ENCODE results near the gene GTF3C2.
"Not testable (repeated sequence)": the region's sequence is repeated elsewhere in the genome, so short reads cannot be mapped to it uniquely, and the experiment has no call there.

GTF3C2 gene

DNA sequence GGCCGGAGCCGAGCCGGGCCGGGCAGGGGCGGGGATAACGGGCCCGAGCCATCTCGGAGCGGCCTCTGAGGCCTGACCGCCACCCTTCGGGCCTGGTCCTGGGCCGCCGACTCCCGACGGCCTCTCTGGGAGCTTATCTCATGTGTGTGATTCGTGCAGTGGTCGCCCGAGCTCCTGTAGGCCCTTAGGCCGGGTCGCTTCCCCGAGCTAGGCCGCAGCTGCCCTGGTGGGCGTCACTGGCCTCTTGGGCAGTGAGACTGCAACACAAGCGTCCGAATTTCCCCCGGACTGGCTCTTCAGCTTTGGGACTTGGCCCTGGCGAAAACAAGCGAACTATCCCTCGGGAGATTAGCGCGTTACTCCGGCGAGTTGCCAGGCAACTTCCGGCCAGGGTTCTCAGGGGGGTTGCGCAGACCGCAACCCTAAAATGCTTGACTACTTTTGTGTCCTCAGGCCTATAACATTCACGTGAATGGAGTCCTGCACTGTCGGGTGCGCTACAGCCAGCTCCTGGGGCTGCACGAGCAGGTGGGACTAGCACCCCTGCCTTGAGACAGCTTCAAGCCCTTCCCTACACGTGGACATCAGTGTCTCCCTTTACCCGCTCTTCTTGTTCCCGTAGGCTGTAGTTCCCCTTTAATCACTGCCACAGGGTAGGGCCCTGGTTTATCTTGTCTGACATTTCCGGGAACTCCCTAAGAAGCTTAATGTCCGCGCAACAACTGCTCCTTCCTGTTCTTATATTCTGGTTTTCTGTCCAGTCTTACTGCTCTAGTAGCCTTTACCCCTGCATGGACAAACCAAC lies 14.5 kb upstream of the GTF3C2 start:
- no peak for DNase-seq (ENCODE audit: low read depth)

- peak; percentile 96 for DNase-seq (ENCODE audit: low read depth)
Measured at GRCh38 chr2:27370026-27370815, 13.7 kb upstream of the GTF3C2 start, which contains the start of the genes EIF2B4 and SNX17. Gene EIF2B4 (minus strand): TSS chr2:27370338. CDS start chr2:27370314, 24 bp downstream. Gene SNX17 (plus strand): TSS chr2:27370616. CDS start chr2:27370744, 128 bp downstream.

DNA sequence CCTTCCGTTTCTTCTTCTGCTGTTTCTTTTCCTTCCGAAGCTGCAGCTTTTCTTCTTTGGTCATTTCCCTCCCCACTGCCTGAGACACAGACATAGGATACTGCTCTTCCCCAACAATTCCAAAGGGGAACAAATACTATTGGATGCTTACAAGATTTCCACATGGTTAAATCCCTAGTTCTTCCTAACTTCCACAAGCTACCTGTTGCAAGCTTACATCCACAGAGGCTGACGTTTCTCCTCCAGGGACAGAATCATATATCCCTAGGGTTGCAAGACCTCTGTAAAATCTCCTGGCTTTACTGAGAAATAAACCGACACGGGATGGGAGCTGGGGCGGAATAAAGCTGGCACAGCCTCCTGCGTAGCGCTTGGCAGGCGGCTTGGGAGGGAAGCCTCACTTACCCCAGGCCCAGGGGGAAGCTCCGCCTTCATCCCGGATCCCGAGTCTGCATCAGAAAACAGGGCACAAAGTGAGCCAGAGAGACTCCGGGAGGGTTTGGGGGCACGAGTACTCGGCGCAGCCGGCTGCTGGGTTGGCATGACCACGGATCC lies 13.0 kb upstream of the GTF3C2 start:
- DNase-seq (ENCODE audit: low read depth) = no peak

DNA sequence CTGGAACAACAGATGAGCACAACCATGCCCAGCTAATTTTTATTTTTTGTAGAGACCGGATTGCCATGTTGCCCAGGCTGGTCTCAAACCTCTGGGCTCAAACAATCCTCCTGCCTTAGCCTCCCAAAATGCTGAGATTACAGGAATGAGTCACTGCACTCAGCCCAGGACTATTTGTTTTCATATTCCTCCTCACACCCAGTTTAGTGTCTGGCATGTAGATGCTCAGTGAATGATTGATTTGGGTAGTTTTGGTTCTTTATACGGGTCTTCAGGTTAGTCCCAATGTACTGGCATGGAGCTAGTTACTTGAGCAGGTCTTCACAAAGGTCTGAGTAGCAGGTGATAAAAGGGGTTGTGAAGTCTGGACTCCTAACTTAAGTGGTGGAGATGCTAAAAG lies 7.4 kb upstream of the GTF3C2 start:
- DNase-seq (ENCODE audit: low read depth) = no peak

- DNase-seq (ENCODE audit: low read depth) = no peak
Measured at GRCh38 chr2:27362678-27363420, 6.3 kb upstream of the GTF3C2 start.

DNA sequence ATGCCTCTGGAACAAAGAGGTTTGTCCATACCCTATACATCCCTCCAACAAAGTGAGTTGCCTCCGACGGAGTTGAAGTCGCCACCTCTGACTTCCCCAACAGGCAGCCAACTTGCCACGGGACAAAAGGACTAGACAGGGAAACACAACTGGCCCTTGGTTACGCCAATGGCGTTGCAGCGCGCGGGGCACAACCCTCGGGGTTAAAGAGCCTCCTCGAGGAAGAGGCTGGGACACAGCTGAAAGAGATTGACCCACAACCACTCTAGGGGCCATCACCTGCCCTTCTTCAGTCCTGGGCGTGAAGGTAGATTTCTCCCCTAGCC lies 545 bp downstream of the GTF3C2 start:
- no peak for DNase-seq (ENCODE audit: low read depth)

GRCh38 chr2:27354597-27354927 lies 2.0 kb downstream of the GTF3C2 start:
- no peak for DNase-seq (ENCODE audit: low read depth)

GRCh38 chr2:27353762-27354596 lies 2.6 kb downstream of the GTF3C2 start:
- no peak for DNase-seq (ENCODE audit: low read depth)

- not testable (repeated sequence) for DNase-seq (ENCODE audit: low read depth)
Measured at GRCh38 chr2:27353386-27353761, 3.2 kb downstream of the GTF3C2 start.

GRCh38 chr2:27351802-27352598 lies 4.6 kb downstream of the GTF3C2 start:
- no peak for DNase-seq (ENCODE audit: low read depth)

DNA sequence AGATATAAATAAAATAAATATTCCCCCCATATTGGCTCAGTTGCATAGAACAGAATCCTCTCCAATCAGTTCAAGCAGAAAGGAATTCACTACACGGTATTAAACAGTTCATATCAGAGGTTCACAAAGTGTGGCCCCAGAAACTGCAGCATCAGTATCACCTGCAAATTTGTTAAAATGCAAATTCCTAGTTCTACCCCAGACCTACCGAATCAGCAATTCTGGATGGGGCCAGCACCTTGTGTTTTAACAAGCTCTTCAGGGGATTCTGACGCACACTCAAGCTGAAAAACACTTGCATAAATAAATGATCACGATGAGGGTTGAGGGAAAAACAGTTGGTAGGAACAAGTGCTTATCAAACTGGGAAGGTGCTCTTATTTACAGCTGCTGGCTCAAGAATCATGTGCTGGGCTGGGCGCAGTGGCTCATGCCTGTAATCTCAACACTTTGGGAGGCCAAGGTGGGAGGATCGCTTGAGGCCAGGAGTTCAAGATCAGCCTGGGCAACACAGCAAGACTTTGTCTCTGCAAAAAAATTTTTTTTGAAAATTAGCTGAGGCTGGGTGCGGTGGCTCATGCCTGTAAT lies 6.4 kb downstream of the GTF3C2 start:
- DNase-seq (ENCODE audit: low read depth) = no peak

DNA sequence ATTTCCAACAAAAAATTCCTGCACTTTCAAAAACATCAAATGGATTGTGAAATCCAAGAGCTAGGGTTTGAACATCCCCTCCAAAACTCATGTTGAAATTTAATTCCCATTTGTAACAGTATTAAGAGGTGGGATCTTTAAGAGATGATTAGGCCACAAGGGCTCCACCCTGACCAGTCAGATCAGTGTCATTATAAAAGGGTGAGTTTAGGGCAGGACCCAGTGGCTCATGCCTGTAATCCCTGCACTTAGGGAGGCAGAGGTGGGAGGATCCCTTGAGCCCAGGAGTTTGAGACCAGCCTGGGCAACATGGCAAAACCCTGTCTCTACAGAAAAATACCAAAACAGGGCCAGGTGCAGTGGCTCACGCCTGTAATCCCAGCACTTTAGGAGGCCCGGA lies 8.9 kb downstream of the GTF3C2 start:
- no peak for DNase-seq (ENCODE audit: low read depth)

- no peak for DNase-seq (ENCODE audit: low read depth)
Measured at GRCh38 chr2:27336173-27336572, 20.4 kb downstream of the GTF3C2 start.

DNA sequence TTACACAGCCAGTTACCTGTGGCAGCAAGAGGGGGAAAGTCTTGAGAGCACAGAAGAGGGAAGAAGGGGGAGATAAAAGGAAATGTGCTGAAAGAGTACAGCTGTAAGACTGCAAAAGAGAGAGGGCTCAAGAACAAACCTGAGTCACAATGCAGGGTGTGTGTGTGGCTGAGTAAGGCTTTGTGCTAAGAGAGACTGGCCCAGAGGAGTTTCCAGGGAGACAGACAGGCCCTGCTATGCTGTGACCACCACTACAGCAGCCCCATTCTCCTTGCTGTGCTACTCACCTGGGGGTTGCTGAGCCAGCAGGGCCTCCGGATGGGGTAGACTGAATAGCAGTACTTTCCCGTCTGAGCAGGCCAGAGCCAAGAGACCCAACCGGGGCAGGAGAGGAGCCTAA lies 21.3 kb downstream of the GTF3C2 start:
- no peak for DNase-seq (ENCODE audit: low read depth)

DNA sequence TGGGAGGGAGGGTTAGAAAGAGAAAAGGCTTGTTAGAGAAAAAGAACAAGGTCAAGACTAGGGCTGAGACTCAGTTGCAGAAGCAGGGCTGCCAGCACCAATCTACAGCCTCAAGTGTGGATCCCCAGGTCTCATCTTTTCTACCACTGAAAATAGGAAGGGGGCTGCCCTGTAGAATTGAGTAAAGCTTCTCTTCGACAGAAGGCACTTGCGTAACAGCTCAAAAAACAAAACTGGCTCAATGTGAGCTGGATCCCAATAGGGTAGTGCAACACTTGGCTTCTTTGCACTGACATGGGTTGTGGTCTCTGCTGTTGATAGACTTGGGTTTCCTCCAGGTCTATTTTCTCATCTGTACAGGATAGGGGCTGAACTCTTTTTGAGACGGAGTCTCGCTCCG lies 31.8 kb downstream of the GTF3C2 start:
- DNase-seq (ENCODE audit: low read depth) = no peak

DNA sequence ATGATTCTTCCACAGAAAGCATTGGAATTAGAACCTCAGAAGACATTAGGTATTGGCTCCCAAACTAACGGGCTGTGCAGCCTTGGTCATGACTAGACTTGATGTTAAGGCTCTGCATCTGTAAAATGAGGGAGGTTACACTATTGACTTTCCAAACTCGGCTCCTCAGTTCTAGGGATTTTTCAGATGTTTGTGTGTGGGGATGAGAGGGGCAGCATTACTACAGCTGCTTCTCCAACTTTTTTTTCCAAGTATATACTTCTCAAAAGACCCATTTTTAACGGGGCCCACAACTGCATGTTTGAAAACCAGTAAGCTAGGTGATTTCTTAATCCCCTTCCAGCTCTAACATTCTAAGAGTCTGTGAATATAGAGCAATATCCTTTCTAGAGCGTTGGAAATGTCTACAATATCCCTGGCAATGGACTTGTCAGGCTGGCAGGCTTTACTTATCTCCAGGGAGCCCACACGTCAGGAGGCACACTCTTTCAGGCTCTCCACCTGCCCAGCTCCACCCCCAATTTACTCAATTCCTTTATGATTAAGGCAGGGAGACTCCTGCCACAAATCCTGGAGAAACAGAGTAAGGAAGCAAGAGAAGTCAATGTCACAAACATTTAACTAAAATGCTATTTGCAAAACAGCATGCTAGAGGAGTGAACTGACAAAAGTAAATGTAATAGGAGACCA lies 32.8 kb downstream of the GTF3C2 start:
- no peak for DNase-seq (ENCODE audit: low read depth)

DNA sequence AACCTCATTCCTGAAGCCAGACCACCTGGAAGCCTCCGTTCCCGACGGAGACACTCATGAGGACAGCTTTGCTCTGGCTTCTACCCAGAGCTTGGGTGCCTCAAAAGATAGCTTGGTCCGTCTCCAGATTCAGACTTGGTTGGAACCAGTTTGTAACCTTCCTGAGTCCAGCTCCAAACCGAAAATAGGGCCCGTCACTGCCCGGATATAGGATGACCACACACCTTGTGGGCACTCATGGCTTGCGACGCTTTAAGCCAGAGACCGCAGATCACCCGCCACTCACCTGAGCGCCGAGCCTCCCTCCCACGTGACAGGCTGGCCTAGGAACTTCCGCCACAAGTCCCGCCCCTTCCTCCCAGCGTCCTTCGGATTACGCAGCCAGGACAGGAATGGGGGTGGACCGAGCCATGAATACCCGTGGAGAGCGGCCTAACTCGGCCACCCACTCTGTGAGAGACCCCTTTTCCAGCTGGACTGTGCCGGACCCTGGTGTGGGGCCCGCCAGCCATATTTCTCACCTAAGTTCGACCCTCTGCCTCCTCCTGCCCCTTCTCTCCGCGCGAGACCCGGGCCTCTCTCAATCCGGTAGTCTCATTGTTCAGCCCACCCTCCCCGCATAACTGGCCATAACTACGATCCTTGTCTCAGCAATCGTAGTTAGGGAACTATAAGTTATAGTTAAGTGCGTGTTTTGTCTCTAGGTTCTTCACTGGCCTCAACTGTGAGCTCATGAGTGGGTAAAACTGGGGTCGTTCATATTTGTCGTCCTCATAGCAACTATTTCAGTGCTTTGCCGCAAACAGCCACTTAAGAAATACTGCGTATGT lies 33.6 kb downstream of the GTF3C2 start, which contains the start of gene MPV17:
TSS of gene MPV17 (minus strand) at position 332 of the 830 bp plus-strand sequence. CDS start 580 bp downstream, outside the sequence.
- peak; percentile 59 for DNase-seq (ENCODE audit: low read depth)

DNA sequence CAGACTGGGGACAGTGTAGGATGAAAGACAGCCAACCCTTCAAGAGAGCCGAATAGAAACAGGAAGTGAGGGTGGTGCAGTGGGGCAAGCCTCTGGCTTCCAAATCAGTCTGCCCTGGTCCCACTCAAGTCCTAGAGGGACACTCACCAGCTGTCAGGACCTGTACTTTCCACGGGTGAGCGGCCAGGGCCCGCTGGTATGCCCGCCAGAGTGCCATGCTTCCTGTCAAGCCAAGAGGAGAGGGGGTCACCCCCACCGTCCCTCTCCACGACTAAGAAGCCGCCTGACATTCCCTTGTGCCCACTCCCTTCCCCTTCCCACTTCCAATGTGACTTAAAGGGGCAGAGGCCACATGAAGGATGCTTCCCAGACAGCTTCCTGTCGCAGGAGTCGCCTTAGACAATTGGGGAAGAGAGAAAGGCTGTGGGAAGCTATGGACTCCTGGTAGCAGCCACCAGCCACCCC lies 34.2 kb downstream of the GTF3C2 start:
- DNase-seq (ENCODE audit: low read depth) = no peak

All from HS-5 (cell line).